Lower leg skin (tissue), 4 donors: ENCODE measurements around the gene SHISAL1. TPM values are rescaled to one million over a fixed set of nuclear protein-coding genes. Genes with fewer than 3 reads are reported as not detected.

ENCODE experiments used
- DNase-seq, 2 donors: peaks; one replicate each; pipeline ENCODE4 v3.0.0-alpha.2; 2019; ENCODE audit warnings: low spot score in 2 of 2
- H3K4me3 ChIP-seq: fragments of 200-600 bp; sonication (generic); 2 replicates; pipeline ENCODE4 v1.5.1; 2017; ENCODE audit warnings: mild to moderate bottlenecking, low read depth; ENCODE audit not compliant: poor library complexity, severe bottlenecking
- POLR2A ChIP-seq, 2 donors: fragments of 450-650 bp; IDR thresholded peaks; one replicate each; pipeline ENCODE4 v1.6.1; 2016 to 2017; ENCODE audit warnings: antibody characterized with exemption in 2 of 2, mild to moderate bottlenecking in 1 of 2, moderate library complexity in 1 of 2
- WGBS, 2 donors: methylation state at CpG; one replicate each; pipeline ENCODE4 v1.1.5; 2018; 5-methylcytosine and 5-hydroxymethylcytosine counted together
- intact Hi-C: fragments of 100-400 bp; cut with DNase I; formaldehyde crosslinking; loops from one replicate; pipeline ENCODE4 v1.15.0; 2023; ENCODE audit warnings: low total_unique reads
- total RNA-seq, 4 donors: library from RNA; depleted of rRNA; stranded (reverse); fragments of >200 nt; gene quantifications; one replicate each; pipeline ENCODE4 v1.1.0, GENCODE V29; 2016
- TF ChIP-seq, protein P1 (sequence below), 3 donors: fragments of 450-650 bp; IDR thresholded peaks; one replicate each; pipeline ENCODE4 v1.5.1; 2016; ENCODE audit warnings: antibody characterized with exemption in 3 of 3, mild to moderate bottlenecking in 3 of 3, moderate library complexity in 2 of 3

The SHISAL1 gene
- total RNA-seq, 4 donors from 2014 or later = 0.08 to 0.42 (median 0.28) TPM

DNA sequence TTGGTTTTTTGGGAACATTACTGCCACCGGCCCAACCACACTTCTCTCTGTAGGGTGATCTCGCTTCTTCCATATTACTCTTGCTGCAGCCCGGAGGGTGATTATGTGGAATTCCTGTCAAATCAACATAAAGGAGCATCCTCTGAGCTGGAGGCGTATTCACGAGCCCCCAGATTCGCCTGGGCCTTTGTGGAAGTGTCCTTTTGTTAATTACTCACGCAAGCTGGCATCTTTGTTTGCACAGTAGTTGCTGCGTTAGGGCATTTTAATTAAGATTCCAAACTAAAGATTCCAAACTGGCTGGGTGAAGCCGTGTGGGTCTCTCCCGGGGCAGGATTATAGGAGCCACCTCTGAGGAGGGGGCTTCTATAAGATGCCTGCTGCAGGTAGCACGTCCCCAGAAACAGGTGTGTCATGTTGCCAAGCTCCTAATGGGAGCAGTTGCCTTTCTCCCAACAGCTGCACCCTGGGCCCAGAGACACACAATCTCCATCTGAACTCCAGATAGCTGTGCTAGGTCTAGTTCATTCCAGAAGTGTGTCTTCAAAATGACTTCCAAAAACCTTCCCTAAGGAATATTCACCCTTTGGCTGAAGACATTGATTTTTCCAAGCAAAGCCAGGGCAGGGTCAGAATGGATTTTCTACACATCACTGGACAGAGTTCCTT is 40.9 kb downstream of the SHISAL1 start:
- DNase-seq = no peak
- no peak overlapping the region for H3K4me3 ChIP-seq
- WGBS, 2 donors = 87 to 92% methylated on average over 11 of the region's 11 CpGs
- TF ChIP-seq, protein P1, sequence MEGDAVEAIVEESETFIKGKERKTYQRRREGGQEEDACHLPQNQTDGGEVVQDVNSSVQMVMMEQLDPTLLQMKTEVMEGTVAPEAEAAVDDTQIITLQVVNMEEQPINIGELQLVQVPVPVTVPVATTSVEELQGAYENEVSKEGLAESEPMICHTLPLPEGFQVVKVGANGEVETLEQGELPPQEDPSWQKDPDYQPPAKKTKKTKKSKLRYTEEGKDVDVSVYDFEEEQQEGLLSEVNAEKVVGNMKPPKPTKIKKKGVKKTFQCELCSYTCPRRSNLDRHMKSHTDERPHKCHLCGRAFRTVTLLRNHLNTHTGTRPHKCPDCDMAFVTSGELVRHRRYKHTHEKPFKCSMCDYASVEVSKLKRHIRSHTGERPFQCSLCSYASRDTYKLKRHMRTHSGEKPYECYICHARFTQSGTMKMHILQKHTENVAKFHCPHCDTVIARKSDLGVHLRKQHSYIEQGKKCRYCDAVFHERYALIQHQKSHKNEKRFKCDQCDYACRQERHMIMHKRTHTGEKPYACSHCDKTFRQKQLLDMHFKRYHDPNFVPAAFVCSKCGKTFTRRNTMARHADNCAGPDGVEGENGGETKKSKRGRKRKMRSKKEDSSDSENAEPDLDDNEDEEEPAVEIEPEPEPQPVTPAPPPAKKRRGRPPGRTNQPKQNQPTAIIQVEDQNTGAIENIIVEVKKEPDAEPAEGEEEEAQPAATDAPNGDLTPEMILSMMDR (IDR thresholded peaks at IDR 0.05) = no peak
- TF ChIP-seq POLR2A (IDR thresholded peaks at IDR 0.05) = no peak
- intact Hi-C loops = no loop called here

DNA sequence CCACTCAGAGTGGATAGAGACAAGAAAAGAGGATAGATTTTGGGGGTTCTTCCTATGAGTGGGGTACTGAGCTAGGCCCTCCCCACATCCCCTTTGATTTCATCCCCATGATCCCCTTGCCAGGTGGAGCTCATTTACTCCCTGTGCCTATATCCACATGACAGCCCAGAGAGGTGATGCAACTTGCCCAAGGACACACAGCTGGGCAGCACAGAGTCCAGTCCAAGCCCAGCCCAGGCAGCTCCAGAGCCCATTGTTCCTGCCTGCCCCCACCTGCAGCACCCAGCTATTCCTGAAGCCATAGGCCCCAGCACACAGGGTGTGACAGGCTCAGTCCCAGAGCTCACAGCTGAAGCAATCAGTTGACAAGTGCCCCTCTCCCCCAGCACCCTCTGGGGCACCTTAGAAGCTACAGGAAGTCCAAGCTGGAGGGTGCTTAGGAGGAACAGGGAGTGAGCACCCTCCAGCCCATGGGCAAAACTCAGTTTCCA is 41.7 kb downstream of the SHISAL1 start:
- no peak for TF ChIP-seq POLR2A (IDR thresholded peaks at IDR 0.05)
- no peak for DNase-seq
- intact Hi-C loops = no loop called here
- H3K4me3 ChIP-seq = no peak overlapping the region

DNA sequence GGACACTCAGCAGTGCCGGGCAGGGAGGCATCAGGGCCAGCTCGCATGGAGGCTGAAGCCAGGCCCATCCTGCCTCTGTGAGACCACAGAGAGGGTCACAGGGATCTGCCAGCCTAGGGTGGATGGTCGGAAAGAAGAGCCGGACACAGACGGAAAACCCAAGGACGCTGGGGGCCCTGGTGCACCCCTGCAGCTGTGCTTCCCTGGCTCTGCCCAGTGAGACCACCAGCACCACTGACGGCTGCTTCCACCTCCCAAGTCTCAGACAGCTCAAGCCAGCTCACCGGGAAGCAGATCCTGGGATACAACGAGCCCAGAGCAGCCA is 42.2 kb downstream of the SHISAL1 start:
- intact Hi-C loops = no loop called here
- TF ChIP-seq, protein P1 (IDR thresholded peaks at IDR 0.05) = no peak
- no peak for TF ChIP-seq POLR2A (IDR thresholded peaks at IDR 0.05)
- no peak overlapping the region for H3K4me3 ChIP-seq
- DNase-seq = no peak
- WGBS, 2 donors = 84 to 92% methylated on average over 9 of the region's 9 CpGs

DNA sequence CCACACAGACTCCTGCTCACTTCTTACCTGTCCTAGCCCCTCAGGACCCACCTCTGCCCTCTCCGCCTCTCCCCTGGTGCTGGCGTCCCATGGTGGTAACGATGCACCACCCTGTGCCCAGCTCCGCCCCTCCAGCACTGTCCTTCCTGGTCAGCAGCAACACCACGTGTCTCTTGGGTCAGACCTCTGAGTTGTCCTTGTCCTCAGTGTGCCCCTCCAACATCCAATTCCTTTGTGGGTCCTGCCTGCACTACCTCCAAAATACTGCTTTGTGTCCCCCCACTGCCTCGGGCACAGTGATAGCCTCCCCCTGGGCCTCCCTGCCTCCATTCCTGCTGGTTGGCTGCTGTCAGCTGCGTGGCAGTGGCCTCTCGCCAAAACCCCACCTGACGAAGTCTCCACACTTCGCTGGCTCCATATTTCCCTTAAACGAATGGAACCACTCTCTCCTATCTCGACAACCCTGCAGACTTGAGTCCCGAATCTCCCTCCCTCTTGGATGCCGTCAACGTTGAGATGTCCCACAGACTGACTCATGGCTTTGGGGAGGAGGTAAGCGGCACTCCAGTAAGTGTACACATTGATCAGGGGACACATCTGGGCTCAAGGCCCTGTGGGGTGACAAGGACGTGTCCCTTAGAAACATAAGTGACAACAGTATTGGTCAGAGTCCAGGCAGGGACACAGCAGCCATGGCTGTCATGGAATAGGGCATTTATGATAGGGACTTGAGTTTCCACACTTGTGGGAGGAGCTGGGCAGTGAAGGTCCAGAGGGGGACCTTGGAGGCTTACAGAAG is 42.8 kb downstream of the SHISAL1 start:
- TF ChIP-seq, protein P1 (IDR thresholded peaks at IDR 0.05) = no peak
- TF ChIP-seq POLR2A (IDR thresholded peaks at IDR 0.05) = no peak
- intact Hi-C loops = no loop called here
- H3K4me3 ChIP-seq = no peak overlapping the region
- no peak for DNase-seq
- 89 to 90% methylated on average over 17 of the region's 17 CpGs for WGBS, 2 donors

DNA sequence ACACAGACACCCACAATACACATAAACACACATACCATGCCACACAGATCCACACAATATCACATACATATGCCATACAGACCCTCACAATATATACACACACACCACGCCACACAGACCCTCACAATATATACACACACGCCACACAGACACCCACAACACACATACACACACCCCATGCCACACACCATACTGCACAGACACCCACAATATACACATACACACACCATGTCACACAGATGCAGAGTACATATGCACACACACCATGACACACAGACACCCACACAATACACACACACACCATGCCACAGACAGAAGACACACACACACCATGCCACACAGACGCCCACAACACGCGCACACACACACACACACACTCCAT is 43.6 kb downstream of the SHISAL1 start:
- intact Hi-C loops = no loop called here
- H3K4me3 ChIP-seq = no peak overlapping the region
- WGBS, 2 donors = 75 to 89% methylated on average over 5 of the region's 5 CpGs
- TF ChIP-seq POLR2A (IDR thresholded peaks at IDR 0.05) = no peak
- TF ChIP-seq, protein P1 (IDR thresholded peaks at IDR 0.05) = no peak
- DNase-seq = no peak

DNA sequence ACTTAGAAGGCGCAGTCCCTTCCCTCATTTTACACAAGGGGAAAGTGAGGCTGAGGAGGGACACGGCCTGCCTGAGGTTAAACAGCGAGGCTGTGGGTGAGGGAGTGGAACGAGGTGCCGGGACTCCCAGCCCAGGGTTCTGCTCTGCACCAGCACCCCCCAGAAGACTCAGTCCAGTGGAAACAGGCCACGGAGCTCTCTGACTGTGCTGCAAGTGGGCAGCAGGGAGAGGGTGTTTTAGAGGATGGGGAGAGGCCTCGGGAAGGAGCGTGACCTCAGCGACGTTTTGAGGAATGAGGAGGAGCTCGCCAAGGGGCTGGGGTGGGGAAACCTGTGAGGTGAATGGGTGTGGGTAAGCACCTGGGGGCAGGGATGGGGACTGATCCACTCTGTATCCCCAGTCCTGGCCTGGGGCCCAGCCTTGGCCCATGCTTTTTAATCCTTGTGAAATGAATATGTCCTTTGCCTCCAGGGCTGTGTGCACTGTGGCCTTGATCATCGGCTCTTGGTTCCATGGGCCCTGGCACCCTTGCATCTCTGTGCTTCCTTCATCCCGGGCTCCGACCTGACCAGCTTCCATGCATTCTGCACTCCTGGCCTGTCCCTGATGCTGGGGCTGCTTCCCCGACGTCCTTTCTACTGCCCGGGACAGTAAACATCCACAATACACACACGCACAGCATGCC is 44.2 kb downstream of the SHISAL1 start:
- no peak for TF ChIP-seq POLR2A (IDR thresholded peaks at IDR 0.05)
- TF ChIP-seq, protein P1 (IDR thresholded peaks at IDR 0.05) = no peak
- no peak overlapping the region for H3K4me3 ChIP-seq
- intact Hi-C loops = no loop called here
- DNase-seq = no peak
- WGBS, 2 donors = 65 to 71% methylated on average over 18 of the region's 18 CpGs
